HEK293T (cell line): ENCODE measurements around the gene VN1R4.
"Not testable (repeated sequence)": the region's sequence is repeated elsewhere in the genome, so short reads cannot be mapped to it uniquely, and the experiment has no call there.

Experiments
- ARNT ChIP-seq: fragments of 450-650 bp; IDR thresholded peaks from 2 replicates; pipeline ENCODE4 v1.6.1; 2017; ENCODE audit warnings: mild to moderate bottlenecking
- BHLHE40 ChIP-seq: fragments of 450-650 bp; IDR thresholded peaks from 2 replicates; pipeline ENCODE4 v1.6.1; 2016; ENCODE audit warnings: mild to moderate bottlenecking, moderate library complexity, borderline replicate concordance
- CTBP1 ChIP-seq: fragments of 450-650 bp; IDR thresholded peaks from 2 replicates; pipeline ENCODE4 v1.6.1; 2016; ENCODE audit warnings: borderline replicate concordance
- ELF4 ChIP-seq: fragments of 450-650 bp; IDR thresholded peaks from 2 replicates; pipeline ENCODE4 v1.6.1; 2017; ENCODE audit warnings: antibody characterized with exemption
- FOXA1 ChIP-seq: fragments of 450-650 bp; IDR thresholded peaks from 2 replicates; pipeline ENCODE4 v1.6.1; 2016; ENCODE audit warnings: mild to moderate bottlenecking
- FOXK2 ChIP-seq: fragments of 450-650 bp; IDR thresholded peaks from 2 replicates; pipeline ENCODE4 v1.6.1; 2016; ENCODE audit warnings: mild to moderate bottlenecking
- FOXM1 ChIP-seq: fragments of 450-650 bp; IDR thresholded peaks from 2 replicates; pipeline ENCODE4 v1.6.1; 2017; ENCODE audit warnings: mild to moderate bottlenecking, borderline replicate concordance
- L3MBTL2 ChIP-seq: fragments of 450-650 bp; conservative IDR thresholded peaks from 2 replicates; pipeline ENCODE4 v1.6.1; 2016; ENCODE audit warnings: mild to moderate bottlenecking
- LEF1 ChIP-seq: fragments of 450-650 bp; IDR thresholded peaks from 2 replicates; pipeline ENCODE4 v1.6.1; 2017; ENCODE audit warnings: mild to moderate bottlenecking, borderline replicate concordance
- SP1 ChIP-seq: fragments of 450-650 bp; IDR thresholded peaks from 2 replicates; pipeline ENCODE4 v1.6.1; 2017
- SUZ12 ChIP-seq: fragments of 450-650 bp; IDR thresholded peaks from 2 replicates; pipeline ENCODE4 v1.6.1; 2016; ENCODE audit warnings: mild to moderate bottlenecking
- TARDBP ChIP-seq: fragments of 450-650 bp; IDR thresholded peaks from 2 replicates; pipeline ENCODE4 v1.6.1; 2016
- ZNF384 ChIP-seq: fragments of 450-650 bp; IDR thresholded peaks from 2 replicates; pipeline ENCODE4 v1.6.1; 2016
- TF ChIP-seq, protein P1 (sequence below): fragments of 450-650 bp; IDR thresholded peaks from 2 replicates; pipeline ENCODE4 v1.6.1; 2016

DNA sequence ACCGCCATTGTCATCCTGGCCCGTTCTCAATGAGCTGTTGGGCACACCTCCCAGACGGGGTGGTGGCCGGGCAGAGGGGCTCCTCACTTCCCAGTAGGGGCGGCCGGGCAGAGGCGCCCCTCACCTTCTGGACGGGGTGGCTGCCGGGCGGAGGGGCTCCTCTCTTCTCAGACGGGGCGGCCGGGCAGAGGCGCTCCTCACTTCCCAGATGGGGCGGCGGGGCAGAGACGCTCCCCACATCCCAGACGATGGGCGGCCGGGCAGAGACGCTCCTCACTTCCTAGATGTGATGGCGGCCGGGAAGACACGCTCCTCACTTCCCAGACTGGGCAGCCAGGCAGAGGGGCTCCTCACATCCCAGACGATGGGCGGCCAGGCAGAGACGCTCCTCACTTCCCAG, 2.3 kb upstream of the VN1R4 start:
- not testable (repeated sequence) for TF ChIP-seq SUZ12, BHLHE40, SP1, ZNF384, FOXK2, L3MBTL2, CTBP1, LEF1, FOXM1, ARNT, TARDBP, FOXA1, ELF4
- TF ChIP-seq, protein P1, sequence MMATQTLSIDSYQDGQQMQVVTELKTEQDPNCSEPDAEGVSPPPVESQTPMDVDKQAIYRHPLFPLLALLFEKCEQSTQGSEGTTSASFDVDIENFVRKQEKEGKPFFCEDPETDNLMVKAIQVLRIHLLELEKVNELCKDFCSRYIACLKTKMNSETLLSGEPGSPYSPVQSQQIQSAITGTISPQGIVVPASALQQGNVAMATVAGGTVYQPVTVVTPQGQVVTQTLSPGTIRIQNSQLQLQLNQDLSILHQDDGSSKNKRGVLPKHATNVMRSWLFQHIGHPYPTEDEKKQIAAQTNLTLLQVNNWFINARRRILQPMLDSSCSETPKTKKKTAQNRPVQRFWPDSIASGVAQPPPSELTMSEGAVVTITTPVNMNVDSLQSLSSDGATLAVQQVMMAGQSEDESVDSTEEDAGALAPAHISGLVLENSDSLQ = not testable (repeated sequence)
